Measurements from ENCODE around the gene MCRIP1.

DNA sequence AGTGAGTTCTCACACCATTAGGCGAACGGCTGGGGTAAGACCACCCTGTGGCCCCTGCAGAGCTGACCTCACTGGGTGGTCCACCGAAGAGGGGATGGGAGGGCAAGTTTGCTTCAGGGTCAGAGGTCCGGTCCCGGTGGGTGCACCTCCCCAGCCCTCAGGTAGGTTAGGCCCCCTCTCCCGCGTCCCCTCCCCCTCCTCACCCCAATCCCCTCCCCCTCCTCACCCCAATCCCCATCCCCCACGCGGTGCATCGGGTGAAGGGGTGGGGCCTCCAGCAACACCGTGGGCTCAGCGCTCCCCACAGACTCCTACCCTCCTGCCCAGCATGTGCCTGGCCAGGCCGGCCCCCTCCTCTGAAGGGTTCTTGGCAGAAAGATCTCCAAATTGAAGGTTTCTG is 13.4 kb downstream of the MCRIP1 start:
- TF ChIP-seq POLR2A (IDR thresholded peaks at IDR 0.05; ENCODE audit: low read length) (no peak), GATA1 (IDR thresholded peaks at IDR 0.05; ENCODE audit: low read depth, low read length) (no peak)
